Stimulated activated CD8-positive, alpha-beta memory T cell treated with anti-CD3 and anti-CD28 coated beads, Interleukin-12 subunit alpha, Interleukin-12 subunit beta, amount 100 ng/mL, for 1 hour (primary cell): ENCODE data around the gene NRP1.

ENCODE experiments used
- DNase-seq: peaks from one replicate; pipeline ENCODE4 v3.0.0-alpha.2; 2020; ENCODE audit warnings: low read depth

NRP1 gene

DNA sequence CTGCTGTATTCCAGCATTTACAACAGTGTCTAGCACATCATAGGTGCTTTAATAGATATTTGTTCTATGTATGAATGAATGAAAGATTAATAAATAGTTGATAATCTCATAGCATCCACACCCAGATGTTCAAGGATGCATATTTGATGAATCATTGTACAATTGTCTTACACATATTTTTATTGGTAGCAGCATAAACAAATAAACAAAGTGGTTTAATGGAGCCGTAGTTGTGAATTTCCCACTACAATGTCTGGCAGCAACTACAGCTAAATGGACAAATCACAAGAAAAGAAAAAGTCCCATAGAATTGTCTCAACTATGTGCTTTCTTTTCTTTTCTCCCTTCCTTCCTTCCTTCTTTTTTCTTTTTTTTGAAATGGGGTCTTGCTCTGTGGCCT, 150.8 kb downstream of the NRP1 start:
- no peak for DNase-seq

DNA sequence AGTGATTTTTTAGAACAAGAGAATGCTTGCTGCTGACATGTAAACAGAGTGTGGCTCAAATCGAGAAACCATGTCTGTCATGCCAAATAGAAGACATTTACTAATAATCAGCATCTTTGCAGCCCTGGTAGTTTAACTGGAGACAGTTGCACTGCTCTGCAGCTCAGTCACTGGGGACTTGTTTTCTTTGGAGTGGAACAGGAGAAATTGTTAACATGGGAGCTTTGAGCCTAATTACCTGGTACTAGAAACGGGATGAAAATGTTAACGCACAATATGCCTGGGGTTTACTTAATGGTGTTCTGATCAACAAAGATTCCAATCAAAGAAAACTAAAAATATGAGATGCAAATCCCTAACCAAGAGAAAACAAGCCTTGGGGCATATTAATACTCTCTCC, 153.5 kb downstream of the NRP1 start:
- no peak for DNase-seq

DNA sequence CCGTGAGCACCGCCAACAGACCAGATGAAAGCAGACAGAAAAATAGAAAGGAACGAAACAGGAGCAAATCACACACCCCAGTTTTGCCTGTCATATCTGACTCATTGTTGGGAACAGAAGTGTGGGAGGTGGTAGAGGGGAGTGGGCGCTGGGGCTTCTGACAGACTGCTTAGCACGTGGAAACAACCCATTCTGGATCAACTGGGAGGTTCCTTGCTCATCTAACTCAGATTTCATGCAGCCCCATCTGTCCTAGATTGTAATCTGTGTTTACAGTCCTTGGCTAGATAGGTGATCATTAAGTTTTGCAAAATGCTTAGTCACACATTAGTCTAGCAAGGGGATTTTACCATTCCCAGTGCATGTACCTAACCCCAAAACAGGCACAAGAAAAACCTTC, 154.1 kb downstream of the NRP1 start:
- DNase-seq: no peak

DNA sequence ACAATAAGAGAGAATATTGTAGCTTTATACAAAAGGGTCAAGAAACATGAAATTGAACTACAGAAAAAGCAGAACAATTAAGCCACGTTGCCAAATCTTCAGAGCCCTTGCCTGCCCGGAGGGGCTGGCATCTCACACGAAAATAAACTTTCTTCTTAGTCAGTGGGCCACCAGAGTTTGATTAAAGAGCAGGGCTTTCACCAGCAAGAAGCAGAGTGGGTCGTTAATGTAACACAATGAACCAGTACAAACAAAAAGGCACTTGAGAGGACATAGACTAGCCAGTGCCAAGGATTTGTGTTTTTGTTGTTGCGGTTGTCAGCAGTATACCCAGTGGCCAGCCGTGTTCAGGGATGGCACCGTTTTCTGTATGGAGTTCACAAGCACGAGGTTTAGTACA, 155.4 kb downstream of the NRP1 start:
- DNase-seq: no peak

DNA sequence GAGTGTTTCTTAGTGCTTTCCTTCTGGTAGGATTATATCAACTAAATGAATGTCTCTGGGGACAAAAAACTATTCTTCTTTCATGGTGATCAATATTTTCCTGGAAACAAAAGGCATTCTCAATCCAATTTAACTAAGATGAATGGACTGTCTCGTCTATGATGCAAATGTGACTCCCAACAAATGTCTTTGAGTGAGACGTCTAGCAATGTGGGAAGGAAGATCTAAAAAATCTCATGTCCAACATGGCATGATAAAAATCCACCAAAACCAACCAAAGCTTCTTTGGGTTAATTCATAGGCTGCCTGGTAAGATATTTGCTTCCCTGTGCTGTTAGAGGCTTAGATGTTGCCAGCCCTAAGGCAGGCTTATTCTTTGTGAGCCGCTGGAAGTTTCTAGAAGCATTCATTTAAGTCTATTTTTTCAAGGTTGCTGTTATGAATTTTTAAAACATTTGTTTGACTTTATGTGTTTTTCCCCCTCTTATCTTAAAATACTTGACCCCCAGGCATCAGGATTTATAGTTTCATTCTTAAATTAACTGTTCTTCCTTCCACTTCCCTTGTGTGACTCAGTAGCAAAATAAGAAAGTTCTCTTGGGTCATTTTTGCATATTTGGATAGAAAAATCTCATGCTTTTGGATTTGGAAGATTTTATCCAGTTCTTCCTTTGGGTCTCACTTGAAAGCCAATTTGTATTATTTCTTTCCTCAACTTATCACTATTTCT, 156.3 kb downstream of the NRP1 start:
- no peak for DNase-seq

DNA sequence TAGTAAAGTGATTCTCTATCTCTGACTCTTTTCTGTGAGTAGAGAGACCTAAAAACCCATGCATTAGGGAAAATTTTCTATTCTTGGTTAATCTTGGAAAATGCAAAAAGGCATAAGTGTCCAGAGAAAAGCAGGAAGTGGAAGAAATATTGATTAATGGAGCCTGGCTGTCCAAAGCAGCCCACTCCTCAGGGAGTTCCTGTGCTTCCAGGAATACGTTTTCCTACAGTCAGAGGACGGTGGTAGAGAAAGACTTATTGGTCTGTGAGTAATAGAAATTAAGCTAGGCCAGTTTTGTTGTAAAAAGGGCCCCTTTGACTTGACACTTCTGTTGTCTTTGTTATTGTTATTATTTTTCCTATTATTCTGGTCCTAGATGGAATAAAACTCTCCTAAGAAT, 157.8 kb downstream of the NRP1 start:
- DNase-seq: no peak

DNA sequence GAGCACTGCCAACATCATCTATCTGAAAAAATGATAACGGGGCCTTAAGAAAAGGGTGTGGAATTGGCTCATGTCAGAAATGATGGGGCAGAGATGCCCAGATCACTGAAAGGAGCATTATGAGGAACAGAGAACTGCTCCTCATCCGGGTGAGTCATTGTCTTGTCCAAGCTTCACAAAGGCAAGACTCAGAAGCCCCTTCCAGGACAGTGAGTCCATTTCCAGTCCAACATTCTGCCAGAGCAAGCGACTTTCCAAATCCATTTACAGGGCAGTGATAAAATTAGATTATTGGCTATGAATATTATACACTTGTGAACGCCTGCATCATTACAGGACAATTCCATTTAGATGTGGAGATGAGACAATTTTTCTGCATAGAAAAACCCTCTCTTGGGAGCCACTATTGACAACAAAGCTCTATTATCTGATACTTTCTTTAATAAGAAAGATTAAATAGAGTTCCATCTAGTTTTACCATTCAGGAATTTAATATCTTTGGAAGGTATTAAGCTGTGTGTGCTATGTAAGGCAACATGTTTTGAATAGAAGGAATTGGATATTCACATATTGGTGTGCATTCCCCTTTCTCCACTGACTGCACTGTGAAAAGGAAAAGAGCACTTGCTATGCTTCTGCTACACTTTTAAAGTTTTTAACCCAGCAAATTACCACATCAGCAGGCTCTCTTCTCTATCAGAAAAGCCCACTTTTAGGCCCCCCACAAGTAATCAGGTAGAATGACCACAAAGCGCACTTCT, 159.6 kb downstream of the NRP1 start:
- no peak for DNase-seq

DNA sequence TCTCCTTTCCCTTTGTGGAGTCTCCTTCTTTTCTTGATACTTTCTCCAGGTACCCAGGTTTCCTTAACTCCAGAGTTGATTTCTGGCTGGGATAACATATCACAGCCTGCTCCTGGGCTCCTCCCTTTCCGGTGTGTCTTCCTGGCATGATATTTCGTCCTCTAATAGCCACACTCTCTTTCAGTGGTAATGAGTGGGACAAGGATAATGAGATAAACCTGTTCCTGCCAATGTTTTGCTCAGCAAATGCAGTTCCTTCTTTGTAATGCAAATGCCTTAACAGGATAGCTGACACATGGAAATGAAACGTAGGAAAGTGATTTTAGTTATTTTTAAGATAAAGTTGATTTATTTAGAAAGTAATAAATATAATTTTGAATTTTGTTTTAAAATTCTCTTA, 168.6 kb downstream of the NRP1 start:
- no peak for DNase-seq

DNA sequence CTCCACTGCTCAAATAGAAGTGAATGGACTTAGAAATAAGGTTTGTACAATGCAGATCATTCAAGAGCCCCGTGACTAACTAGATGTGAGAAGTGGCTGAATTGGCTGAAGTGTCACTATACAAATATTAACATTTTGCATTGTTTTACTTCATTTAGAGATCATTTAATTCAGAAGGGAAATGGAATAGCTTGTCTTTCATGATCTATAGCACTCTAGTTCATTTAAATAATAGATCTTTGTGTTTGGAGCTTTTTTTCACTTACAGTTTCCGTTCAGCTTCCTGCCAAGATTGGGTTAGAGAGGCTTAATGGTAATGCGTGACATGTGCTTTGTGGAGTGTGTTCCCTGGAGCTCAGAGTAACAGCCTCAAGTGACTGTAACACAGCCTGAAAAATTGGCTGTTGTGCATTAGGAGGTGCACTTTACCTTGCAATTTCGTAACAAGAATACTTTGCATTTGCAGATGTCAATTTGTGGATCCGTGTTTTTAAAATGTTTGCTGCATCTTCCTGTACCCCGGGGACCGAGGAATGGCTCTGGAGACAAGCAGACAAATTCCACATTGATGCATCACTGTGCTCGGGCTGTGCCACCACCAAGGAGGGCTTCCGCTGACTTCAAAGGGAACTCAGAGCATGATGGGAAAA, 170.3 kb downstream of the NRP1 start:
- no peak for DNase-seq

DNA sequence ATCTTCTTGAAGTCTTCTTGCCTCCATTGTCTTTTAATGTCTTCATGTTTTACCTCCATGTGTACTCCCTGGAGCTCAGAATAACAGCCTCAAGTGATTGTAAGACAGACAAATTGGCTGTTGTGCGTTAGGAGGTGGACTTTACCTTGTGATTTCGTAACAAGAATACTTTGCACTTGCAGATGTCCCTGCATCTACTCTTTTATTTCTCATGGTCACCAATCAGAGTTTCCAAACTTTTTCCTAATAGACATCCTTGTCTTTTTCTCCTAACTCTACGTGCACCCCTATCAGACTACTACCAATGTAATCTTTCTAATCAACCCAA, 172.3 kb downstream of the NRP1 start:
- no peak for DNase-seq

DNA sequence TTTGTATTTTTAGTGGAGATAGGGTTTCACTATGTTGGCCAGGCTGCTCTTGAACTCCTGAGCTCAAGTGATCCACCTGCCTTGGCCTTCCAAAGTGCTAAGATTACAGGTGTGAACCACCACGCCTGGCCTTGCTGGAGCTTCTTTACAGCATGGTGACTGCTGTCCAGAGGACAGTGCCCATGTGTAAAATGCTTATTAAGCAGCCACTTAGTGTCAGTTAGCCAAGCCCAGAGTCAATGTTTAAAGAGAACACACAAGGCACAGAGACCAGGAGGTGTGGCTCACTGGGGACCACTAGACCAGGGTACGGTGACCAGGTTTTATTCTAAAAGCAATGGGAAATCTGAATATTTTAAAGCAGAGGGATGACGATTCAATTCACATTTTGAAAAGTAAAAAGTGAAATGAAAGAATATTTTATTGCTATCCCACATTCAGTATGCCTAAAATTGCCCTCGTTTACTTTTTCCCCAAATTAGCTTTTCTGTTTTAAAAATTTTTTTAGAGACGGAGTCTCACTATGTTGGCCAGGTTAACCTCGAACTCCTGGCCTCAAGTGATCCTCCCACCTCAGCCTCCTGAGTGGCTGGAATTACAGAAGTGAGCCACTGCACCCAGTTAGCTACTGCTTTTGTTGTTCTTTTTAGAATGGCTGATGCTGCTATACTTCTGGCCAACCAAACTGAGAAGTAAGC, 172.8 kb downstream of the NRP1 start:
- no peak for DNase-seq

DNA sequence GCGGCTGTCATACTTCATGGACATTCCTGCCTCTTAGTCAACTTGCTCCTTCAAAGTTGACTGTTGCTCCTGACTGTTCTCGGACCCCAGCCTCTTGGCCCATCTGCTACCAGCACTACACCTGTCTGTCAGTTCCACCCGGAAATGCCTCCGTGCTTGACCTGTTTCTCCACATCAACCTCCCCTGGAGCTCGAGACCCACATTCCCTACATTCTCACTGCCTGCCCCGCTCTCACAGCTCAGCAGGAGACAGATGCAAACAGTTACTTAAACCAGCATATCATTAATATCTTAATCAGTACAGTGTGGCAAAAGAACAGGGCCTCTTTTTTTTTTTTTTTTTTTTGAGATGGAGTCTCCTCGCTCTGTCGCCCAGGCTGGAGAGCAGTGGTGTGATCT, 174.3 kb downstream of the NRP1 start:
- no peak for DNase-seq

DNA sequence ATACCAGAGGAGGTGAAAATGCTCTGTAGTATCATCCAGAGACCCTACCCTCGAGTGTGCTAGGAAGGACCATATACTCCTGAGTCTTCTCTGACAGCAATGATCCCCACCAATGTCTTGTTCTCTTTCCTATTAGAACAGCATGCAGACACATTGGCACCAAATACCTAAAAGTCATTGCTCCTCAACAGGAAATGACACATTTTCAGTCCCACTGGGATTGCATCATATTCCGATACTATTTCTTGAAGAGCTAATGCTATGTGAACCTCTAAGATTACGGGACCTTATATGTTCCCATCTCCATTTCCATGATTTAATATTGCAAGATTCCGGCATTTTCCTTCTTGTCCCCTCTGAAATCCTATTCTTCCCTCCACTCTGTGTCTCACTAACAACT, 177.4 kb downstream of the NRP1 start:
- no peak for DNase-seq

DNA sequence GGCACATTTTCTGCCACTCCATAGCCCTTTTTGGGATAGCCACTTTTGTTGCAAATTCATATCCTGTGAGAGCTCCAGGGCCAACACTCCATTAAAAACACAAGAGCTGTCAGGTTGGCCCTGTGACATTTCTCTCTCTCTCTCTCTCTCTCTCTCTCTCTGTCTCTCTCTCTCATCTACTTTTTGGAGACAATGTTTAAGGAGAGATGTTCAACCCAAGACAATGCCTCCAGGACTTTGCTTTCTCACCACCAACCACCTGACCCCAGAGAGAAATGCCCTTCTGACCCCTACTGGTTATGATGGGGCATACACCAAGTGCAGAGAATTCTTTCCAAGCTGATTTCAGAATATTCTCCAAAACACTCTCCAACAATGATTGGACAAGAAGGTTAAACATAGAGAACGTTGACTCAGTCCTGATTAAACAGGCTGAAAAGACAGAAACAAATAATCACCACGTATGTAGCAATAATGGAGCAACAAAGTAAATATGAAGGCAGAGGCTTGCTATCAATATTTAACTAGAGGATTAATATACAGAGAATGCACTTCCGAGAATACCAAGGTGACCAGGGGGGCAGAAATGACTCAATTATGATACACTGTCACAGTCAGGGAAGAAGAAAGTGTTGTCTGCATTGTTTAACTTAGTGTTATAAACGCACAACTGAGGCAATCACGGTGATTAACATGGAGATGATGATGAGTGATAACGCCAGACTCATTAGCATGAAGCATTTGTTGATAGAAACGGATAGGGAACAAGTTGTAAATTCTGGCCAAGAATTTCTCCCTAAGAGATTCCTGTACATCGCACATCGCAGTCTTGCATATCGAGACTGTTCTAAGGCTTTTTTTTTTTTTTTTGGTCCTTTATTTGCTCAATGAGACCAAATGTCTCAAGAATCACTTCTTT, 178.5 kb downstream of the NRP1 start:
- DNase-seq: no peak

DNA sequence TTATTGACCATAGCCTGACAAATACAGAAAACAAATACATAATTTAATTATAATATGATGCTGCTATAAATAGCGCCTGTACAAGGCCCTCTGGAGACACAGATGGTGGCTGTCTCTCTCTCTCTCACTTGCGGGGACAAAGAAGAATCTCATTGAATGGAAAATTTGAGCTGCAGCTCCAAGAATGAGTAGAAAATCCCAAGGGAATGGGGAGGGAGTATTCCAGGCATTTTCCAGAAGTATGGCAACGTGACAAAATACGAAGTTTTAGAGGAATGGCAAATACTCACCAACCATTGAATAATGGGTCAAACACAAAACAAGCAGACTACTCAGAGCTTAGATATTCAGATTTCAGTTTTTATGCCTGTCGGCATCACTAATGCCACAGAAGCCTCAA, 179.9 kb downstream of the NRP1 start:
- DNase-seq: no peak

DNA sequence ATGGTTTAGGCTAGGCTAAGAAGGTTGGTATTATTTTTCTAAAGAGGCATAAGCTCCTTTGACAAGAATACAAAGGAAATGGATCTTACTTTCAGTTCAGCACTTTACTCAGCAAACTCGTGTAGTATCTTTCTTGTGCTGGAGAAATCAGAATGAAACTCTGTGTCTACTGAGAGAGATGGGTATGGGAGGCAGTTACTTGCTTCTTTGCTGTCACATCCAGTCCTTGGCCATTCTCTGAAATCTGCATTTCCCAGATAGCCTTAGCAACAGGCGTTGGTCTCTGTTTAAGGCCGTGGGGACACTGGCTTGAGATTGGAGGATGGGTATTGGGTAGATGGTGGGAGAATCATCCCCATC, 180.5 kb downstream of the NRP1 start:
- DNase-seq: no peak

DNA sequence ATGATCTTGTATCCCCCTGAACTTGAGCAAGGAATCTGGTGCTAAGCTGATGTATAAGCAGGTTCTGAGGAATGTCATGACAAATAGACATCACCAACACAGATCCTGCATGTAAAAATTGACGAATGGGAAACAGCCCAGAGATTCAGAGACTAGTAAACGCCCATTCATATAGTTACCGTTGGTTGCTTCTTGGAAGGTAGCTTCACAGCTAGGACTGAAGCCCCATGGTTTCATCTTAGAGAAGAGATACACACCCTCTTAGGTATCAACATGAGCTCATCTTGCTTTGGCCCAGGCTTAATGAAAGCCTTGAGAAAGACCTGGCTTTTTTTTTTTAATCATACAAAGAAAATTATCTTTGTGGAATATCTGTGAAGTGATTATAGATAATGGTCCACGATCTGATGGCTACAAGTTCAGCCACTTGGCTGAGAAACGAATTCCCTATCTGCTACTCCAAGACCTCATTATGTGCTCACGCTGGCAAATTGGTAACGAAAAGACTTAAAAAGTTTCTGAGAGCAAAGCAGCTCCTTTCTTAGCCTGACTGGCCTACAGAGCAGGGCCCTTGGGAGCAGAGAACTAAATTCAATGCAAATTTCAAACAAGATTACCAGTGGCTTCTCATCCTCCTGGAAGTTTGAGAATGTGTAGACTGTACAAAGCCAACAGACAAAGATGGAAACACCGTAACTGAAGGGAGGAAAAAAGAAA, 181.1 kb downstream of the NRP1 start:
- no peak for DNase-seq

DNA sequence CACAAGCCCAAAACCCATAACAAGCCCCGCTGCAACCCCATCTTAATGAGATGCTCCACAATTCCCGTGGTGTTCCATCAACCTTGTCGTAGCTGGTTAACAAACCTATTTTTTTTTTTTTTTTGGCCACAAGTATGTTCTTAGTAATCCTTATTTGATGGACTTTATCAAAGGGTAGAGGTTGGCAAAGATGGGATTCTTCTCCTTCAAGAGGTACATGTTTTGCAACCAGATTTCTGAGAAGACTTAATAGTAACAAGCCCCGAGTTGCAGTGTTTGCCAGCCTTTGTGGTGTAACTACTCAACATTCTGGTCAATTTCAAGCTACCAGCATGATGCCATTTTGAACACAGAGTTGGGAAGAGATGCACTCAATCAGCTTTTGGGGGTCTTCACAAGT, 181.7 kb downstream of the NRP1 start:
- DNase-seq: no peak

DNA sequence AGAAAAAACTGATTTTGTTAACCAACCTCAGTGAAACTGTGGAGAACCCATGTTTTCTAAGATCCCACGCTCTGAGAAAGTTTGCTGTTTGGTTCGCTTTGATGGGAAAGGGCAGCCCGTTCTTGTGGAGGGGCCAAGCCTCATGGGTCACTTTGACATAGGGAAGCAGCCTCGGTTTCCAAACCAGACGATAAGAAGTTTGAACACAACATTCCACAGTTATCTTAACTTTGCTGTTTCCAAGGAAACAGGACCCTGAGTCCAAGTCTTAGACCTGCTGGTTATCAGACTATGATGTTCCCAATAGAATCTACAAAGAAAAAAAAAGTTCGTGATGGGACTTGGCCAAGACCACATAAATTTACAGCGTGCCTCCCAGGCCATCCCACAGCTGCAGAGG, 182.3 kb downstream of the NRP1 start:
- no peak for DNase-seq

DNA sequence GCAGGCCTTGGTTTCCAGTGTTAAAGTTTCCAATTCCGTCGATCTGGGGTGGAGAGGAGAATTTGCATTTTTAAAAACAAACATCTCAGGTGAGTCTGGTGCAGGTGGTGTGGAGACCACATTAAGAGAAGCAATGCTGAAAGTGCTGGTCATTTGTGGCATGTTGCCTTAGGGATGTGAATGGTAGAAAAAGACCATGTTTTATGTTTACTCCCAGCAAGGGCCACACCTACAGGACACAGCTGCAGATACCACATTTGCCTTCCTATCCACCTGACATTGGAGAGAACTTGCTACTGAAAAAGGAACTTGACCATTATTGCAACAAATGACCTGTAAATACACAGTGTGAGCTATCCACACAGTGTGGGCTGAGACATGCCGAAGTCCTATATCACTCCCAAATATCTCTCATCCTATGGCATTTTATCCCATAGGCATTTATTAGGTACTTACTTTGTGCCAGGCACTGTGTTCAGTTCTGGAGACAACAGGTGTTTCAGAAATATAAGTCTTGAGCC, 183.1 kb downstream of the NRP1 start:
- no peak for DNase-seq

DNA sequence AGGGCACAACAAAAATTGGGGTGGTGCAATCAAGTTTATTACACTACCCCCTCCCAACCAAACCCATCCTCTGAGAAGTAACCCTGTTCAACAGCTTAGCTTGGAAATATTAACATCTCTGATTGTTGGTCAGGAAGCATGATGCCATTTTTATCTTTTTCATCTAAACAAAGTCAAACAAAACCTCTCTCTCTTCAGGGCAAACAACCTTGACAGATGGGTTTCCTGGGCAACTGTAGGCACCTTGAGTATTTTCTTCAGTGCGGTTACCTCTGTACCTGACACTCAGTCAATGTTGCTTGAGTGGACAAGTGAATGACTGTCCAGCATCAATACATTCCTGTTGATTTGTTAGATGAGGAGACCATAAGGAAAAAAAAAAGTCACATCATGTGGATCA, 183.6 kb downstream of the NRP1 start:
- DNase-seq: no peak
